Sigmoid colon (tissue), 3 donors: ENCODE measurements around the gene TMEM35B.

Source experiments
- CTCF ChIP-seq, 4 experiments: fragments of 450-650 bp in 3 of 4; fragments of 200-600 bp in 1 of 4; IDR thresholded peaks; one replicate each; pipeline ENCODE4 v1.5.1; 2016 to 2019; ENCODE audit warnings: antibody characterized with exemption in 4 of 4, mild to moderate bottlenecking in 3 of 4, moderate library complexity in 2 of 4
- POLR2A ChIP-seq, 2 donors: fragments of 450-650 bp; IDR thresholded peaks; one replicate each; pipeline ENCODE4 v1.6.1; 2016; ENCODE audit warnings: antibody characterized with exemption in 2 of 2, mild to moderate bottlenecking in 2 of 2, moderate library complexity in 2 of 2

GRCh38 chr1:34984435-34984792, 733 bp downstream of the TMEM35B start:
- no peak for TF ChIP-seq CTCF (IDR thresholded peaks at IDR 0.05)
- no peak for TF ChIP-seq POLR2A (IDR thresholded peaks at IDR 0.05)
